Neutrophil (primary cell): ENCODE measurements around the gene ZNF823.

ENCODE experiments used
- H3K27ac ChIP-seq: fragments of 200-600 bp; sonication (generic); 2 replicates; pipeline ENCODE4 v1.5.1; 2016; ENCODE audit warnings: mild to moderate bottlenecking, moderate library complexity
- H3K27me3 ChIP-seq: fragments of 200-600 bp; sonication (generic); 2 replicates; pipeline ENCODE4 v1.6.0; 2016; ENCODE audit warnings: mild to moderate bottlenecking
- H3K36me3 ChIP-seq: fragments of 200-600 bp; sonication (generic); 2 replicates; pipeline ENCODE4 v1.5.1; 2017
- H3K4me1 ChIP-seq, 2 experiments: fragments of 200-600 bp in 1 of 2; sonication (generic) in 1 of 2; 1 replicate in 1 of 2; 2 replicates in 1 of 2; pipeline versions ENCODE4 v1.5.1 to v1.6.1; 2013 to 2016; ENCODE audit warnings: low read depth in 1 of 2, low read length in 1 of 2, mild to moderate bottlenecking in 1 of 2, moderate library complexity in 1 of 2; ENCODE audit not compliant: control insufficient read depth in 1 of 2, insufficient read depth in 1 of 2
- H3K4me3 ChIP-seq, 2 experiments: fragments of 200-600 bp in 1 of 2; sonication (generic) in 1 of 2; 1 replicate in 1 of 2; 2 replicates in 1 of 2; pipeline ENCODE4 v1.5.1; 2013 to 2016; ENCODE audit warnings: low read depth in 1 of 2, low read length in 1 of 2, mild to moderate bottlenecking in 1 of 2, moderate library complexity in 1 of 2
- H3K9me3 ChIP-seq: fragments of 200-600 bp; sonication (generic); 2 replicates; pipeline ENCODE4 v1.5.1; 2016
- CTCF ChIP-seq: fragments of 200-600 bp; sonication (generic); IDR thresholded peaks from 2 replicates; pipeline ENCODE4 v1.5.1; 2016; ENCODE audit warnings: antibody characterized with exemption

The ZNF823 gene

GRCh38 chr19:11752244-11752736 lies 13.5 kb upstream of the ZNF823 start:
- H3K4me3 ChIP-seq, result no peak overlapping the region
- no peaks in the 10 kb centered on the region for H3K36me3 ChIP-seq
- TF ChIP-seq CTCF, result no peak
- H3K27me3 ChIP-seq, result no peaks in the 10 kb centered on the region
- H3K27ac ChIP-seq, result no peak overlapping the region
- peaks cover 20% of the 10 kb centered on the region for H3K9me3 ChIP-seq
- H3K4me1 ChIP-seq, result no peaks in the 10 kb centered on the region

GRCh38 chr19:11749751-11750150 lies 11.0 kb upstream of the ZNF823 start:
- no peak for TF ChIP-seq CTCF
- Histone ChIP-seq H3K36me3 (no peaks in the 10 kb centered on the region), H3K27me3 (no peaks in the 10 kb centered on the region), H3K9me3 (peaks cover 4% of the 10 kb centered on the region), H3K4me1 (no peaks in the 10 kb centered on the region), H3K27ac (no peak overlapping the region), H3K4me3 (no peak overlapping the region)

- no peak for TF ChIP-seq CTCF
- Histone ChIP-seq H3K9me3 (peaks cover 4% of the 10 kb centered on the region), H3K4me1 (no peaks in the 10 kb centered on the region), H3K4me3 (no peak overlapping the region), H3K27ac (no peak overlapping the region), H3K36me3 (no peaks in the 10 kb centered on the region), H3K27me3 (no peaks in the 10 kb centered on the region)
Observed at GRCh38 chr19:11747277-11747676, 8.5 kb upstream of the ZNF823 start.

GRCh38 chr19:11745869-11746268 lies 7.1 kb upstream of the ZNF823 start:
- peaks cover 4% of the 10 kb centered on the region for H3K9me3 ChIP-seq
- TF ChIP-seq CTCF, result no peak
- H3K4me1 ChIP-seq, result no peaks in the 10 kb centered on the region
- H3K4me3 ChIP-seq, result no peak overlapping the region
- no peaks in the 10 kb centered on the region for H3K36me3 ChIP-seq
- H3K27me3 ChIP-seq, result no peaks in the 10 kb centered on the region
- H3K27ac ChIP-seq, result no peak overlapping the region

GRCh38 chr19:11737964-11738745 lies 591 bp downstream of the ZNF823 start:
- peak overlapping the region; percentile 69 to 80 for H3K4me3 ChIP-seq
- TF ChIP-seq CTCF, result no peak
- no peaks in the 10 kb centered on the region for H3K9me3 ChIP-seq
- peak overlapping the region; percentile 35 for H3K27ac ChIP-seq
- H3K27me3 ChIP-seq, result peaks cover 3% of the 10 kb centered on the region
- peaks cover 12 to 14% of the 10 kb centered on the region in 2 experiments for H3K4me1 ChIP-seq
- H3K36me3 ChIP-seq, result no peaks in the 10 kb centered on the region
